ENCODE data around the gene SPEN.

SPEN gene

DNA sequence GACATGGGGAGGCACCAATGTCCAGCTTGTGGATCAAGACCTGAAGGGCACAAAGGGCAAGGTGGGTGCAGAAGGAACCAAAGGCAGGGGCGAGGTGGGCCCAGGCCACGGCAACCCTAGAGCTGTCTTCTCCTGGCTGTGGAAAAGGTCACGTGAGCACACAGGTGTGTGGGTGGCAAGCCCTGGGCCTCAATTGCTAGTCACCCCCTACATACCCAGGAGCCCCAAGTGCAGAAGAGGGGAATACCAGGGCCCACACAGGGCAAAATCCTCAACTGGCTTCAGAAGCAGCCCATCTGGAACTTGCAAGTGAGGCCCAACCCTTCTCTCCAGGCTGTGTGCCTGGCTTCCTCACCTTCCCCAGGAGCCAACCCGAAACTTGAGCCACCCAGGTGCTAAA is 102.8 kb downstream of the SPEN start:
- no peak for DNase-seq

DNA sequence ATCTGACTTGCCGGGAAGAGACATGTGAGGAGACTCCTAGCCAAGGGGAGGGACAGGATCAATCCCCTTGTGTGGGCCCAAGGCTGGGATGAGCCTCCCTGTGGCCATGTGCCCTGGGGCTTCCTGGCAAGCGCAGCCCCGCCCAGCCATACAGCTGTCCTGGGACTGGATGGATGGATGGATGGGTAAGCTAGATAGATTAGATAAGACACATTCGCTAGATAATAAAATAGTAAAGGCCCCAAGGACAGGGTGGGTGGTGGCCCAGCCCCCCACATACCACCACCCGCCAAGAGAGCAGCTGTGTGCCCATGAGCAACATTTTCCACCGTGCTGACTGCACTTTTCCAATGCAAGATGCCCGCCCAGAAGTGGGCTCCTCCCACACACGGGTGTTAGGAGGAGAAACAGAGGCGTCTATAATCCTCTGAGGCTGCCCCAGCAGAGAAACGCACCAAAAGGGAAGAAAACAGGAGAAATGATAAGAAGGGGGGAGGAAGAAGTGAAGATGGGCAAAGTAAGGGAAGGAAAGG is 103.3 kb downstream of the SPEN start:
- peak; percentile 80 for DNase-seq

DNA sequence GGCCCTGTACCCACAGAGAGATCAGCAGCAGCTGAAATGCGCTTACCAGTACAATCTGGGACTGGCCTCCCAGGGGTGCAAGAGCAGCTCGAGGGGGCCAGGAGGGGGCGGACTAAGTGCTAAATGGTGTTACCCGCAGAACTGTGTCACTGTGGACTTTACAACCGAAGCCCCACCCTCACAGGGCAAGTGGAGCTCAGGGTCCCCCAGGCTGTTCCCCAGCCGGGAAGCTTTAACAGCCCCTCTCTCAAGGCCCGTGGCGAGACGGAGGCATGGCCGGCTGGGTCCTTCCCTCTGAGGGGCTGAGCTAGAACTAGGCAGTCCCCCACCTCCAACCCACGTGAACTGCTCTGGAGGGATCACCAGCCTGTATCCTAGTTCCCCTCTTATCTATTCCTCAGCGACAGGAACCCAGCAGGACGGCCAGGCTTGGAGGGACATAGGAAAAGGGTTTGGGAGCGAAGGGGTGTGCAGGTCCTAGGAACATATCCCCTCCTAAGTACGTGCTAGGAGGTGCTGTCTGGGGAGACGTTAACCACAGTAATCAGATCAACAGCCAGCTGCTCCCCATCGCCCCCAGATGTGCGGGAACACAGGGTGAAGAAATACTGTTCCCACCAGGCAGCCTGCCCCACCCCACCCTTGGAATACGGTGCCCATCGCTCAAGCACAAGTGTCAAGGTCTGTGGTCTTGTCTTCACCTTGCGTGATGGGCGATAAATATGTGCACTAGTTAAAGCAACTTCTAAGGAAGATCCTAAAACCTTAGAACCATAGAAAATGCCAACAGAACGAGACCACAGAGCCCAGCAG is 104.0 kb downstream of the SPEN start:
- DNase-seq: no peak

DNA sequence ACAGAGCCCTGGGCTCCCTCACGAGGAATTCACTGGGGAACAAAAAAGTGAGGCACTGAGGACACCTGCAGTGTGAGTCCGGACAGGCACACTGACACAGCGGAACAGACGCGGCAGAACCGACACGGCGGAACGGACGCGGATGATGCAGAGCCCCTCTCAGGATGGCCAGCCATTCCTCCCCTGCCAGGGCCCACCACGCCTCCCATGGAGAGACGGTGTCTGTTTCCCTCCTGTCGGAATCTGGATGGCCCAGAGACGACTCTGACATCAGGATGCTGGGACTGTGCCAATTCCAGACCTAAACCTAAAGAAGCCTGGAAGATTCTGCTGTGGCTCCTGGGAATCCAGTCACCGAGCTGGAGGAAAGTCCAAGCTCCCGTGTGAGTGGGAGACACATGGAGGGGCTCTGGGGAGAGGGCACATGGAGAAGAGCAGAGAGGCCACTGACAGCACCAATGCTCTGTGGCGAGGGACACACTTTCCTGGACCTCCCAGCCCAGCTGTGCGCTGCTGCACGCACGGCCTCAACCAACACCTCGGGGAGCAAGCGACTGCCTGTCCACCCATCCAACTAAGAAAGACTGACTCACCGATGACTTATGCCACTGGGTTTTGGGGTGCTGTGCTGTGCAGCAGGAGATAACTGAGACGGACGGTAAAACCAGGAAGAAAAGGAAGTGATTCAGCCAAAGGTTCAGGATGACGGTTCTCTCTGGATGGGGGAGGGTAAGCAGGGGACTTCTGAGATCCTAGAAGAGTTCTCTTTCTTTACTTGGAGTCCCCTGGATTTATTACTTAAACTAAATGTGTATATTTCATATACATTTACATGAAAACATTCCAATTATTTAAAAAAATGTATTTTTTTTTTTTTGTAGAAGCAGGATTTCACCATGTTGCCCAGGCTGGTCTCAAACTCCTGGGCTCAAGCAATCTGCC is 105.1 kb downstream of the SPEN start:
- DNase-seq: no peak

DNA sequence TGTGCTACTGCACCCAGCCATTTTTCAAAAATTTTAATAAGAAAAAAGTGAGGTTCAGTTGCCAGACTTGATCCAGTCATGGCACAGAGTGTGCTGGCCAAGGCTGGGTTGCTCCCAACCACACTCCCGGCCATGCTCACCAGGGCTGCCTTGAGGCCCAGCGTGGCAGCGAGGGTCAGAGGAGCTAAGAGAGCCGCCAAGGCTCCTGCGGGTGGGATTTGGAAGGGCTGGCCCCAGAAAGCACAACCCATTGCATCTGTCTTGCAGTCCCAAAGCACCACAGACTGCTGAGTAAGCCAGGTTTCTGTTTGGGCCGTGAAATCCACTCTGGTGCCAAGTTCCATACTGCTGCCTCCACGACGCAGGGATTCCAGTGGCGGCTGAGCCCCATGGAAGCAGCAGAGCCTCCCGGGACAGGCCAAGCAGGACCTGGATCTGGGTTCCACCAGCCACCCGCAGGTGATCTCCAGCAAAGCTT is 105.8 kb downstream of the SPEN start:
- DNase-seq: peak; percentile 60

DNA sequence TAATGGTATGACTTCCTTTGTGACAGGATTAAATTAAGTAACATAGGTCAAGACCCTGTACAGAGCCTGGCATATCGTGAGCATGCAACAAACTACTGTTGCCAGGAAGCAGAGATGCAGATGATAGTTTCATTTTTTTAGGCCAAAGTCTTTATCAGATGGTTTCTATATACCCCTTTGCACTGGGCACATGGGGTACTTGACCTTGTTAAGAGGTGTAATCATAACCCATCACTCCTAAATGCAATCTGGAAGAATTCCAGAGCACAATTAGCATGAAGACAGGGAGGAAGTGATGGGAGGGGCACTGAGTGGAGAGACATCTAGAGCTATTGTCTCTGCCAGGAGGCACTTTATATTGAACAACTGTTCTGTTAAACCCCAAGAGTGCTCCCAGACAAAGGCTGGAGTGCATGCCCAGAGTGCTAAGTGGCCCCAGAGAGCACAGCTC is 106.3 kb downstream of the SPEN start:
- DNase-seq: no peak

DNA sequence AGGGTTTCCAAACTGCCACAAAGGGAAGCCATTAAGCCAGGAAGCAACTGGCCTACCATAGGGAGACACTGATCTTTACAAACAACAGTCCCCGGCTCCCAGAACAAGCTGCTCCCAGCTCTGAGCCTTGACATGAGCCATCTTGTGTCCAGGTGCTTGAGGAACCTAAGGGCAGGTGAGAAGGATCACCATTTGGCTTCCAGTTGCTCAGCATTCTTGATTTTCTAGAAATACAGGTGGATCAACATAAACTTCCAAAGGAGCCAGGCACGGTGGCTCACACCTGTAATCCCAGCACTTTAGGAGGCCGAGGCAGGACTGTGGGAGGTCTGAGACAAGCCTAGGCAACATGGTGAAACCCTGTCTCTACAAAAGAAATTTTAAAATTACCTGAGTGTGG is 106.8 kb downstream of the SPEN start:
- DNase-seq: no peak

DNA sequence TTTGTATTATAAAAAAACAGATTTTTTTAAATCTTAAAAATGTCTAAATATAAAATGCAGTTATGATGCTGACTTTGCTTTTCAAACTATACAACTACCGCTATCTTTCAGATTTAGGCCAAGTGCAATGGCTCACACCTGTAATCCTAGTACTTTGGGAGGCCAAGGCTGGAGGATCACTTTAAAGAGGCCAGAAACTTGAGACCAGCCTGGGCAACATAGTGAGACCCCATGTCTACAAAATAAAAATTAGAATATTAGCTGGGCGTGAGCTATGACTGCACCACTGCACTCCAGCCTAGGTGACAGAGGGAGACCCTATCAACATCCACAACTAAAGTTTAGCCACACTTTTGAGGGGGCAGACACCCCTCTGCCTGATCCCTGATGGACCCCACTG is 108.0 kb downstream of the SPEN start:
- DNase-seq: no peak

DNA sequence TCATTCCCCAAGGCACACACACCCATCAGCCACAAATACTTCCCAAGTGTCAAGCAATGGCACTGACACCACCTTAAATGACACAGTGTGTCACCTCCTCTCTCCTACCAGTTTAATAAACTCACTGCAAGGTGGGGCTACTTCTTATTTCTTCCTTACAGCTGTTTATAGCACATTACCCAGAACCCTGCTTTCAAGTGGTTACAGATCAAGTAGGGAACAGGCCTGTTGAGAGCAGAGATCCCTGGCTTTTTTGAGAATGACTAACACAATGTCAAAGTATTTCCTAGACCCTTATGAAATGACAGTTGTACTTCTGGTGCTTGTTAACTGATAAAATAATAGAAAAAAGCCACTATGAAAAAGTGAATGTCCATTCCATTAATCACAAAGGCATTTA is 108.6 kb downstream of the SPEN start:
- no peak for DNase-seq

DNA sequence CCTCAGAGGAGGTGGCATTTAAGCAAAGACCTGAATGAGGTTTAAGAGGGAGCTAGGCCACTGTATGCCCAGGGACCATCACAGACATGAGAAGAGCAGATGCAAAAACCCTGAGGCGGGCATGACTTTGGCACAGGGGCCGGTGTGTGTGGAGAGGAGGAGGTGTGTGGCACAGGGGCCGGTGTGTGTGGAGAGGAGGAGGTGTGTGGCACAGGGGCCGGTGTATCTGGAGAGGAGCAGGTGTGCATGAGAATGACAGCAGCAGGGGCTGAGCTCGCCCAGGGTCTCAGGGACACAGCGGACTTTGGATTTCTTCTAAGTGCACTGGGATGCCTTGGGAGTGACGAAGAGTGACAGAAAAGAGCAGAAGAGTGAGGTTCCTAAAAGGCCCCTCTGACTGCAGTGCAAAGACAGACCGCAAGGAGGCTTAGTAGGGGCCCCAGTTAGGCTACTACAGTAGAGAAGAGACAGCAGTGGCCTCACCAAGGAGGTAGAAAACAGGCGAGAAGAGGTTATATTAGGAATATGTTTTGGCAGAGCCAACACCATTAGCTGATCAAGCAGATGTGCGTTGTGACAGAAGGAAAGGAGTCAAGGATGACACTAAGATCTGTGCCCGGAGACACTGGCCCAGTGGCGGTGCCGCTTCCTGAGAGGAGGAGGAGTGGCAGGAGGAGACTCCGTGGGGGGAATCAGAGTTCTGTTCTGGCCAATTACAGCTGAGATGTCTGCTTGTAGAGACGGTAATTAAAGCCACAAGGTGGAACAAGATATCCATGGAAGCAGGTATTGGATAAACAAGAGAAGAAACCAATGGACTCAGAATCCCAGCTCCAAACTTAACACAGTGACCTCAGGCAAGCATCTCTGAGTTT is 110.0 kb downstream of the SPEN start:
- no peak for DNase-seq

DNA sequence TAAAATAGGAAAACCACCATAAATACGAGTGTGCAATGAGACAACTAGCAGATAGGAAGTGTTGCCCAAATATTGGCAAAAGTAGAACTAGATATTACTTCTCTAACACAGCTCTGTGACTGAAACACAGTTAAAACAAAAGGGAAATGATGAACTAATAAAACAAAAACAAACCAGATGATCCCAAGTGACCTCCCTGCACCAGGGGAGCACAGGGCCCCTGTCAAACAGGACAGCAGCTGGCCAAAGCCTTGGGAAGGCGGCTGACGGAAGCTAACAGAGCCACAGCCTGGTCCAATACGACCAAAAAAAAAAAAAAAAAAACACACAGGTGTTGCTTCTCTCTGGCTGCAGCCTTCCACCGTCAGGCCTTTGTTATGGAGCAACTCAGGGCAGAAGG is 110.6 kb downstream of the SPEN start:
- no peak for DNase-seq

DNA sequence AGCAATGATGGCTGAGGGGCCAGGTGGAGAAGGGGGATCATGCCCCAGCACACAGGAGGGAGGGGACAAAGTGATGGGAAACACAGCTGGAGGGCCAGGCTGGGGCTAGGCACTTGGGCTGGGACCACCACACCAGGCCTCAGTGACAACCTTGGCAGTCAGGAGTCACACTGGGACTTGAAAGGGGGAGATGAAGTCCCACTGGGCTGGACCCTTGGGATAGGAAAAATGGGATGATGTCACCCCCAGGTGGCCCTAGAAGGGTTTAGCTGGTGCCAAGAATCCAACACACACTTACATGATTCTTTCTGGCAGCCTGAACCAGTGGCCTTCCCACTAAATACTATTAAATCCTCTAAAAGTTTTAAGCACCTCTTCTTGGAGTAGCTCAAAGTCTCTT is 111.3 kb downstream of the SPEN start:
- DNase-seq: no peak

DNA sequence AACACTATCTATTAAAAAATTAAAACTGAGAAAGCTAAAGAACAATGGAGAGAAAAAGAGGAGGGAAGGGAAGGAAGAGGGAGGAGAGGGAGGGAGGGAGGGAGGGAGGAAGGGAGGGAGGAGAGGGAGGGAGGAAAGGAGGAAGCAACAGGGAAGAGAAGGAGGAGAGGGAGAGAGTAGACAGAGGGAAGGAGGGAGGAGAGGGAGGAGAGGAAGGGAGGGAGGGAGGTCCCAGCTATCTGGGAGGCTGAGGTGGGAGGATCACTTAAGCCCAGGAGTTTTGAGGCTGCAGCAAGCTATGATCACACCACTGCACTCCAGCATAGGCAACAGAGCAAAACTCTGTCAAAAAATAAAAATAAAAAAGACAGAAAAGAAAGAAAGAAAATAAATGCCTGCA is 111.9 kb downstream of the SPEN start:
- DNase-seq: no peak

DNA sequence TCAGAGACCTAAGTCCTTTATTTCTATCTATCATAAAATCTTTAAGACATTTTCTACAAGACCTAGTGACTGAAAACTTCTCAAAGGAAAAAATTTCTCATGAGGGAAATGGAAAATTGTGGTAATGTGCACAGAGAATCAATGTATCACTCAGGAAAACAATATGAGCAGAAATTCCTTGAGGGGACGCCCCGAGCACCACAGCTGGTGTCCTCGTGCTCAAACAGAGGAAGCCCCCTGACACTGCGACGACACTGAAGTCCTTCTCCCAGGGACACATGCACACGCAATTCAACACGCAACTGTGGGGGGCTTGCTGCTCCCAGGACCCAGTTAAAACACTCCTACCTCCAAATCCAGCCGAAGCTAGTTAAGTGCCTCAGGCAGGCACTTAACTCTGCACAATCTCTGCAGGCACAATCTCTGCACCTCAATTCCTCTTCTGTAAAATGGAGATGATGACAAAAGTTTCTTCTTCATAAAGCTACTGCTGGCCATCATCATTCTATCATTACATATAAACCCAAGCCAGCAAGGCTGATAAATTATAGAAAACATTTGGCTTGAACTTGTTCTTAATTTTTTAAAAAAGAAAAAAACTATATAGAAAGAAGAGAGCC is 112.4 kb downstream of the SPEN start:
- no peak for DNase-seq

DNA sequence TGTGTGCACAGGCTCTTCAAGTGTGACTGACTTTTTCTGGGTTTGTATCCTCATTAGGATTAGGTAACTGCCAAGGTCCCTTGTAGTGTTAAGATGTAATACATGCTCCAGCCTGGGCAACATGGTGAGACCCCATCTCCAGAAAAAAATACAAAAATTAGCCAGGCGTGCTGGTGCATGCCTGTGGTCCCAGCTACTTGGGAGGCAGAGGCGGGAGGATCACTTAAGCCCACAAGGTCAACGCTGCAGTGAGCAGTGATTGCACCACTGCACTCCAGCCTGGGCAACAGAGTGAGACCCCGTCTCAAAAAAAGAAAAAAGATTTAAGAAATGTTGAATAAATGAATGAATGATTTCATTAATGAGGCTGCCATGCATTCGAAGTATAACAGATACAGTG is 113.3 kb downstream of the SPEN start:
- DNase-seq: no peak

DNA sequence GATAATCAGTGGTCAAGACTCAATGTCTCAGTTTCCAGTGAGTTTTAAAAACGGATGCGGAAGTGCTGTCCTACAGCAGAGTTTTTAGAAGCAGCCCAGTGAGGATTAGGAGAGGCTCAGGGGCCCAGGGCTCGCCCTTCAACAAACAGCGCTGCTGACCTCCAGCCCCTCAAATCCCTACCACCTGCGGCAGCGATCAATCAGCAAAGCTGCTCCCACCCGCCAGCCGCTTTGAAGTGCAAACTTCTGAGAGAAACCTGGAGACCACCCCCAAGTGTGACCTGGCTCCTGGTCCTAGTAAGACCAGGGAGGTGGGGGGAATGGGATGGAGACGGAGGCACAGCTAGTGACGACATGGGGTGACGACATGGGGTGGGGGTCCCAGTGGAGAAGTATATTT is 114.0 kb downstream of the SPEN start:
- DNase-seq: no peak

DNA sequence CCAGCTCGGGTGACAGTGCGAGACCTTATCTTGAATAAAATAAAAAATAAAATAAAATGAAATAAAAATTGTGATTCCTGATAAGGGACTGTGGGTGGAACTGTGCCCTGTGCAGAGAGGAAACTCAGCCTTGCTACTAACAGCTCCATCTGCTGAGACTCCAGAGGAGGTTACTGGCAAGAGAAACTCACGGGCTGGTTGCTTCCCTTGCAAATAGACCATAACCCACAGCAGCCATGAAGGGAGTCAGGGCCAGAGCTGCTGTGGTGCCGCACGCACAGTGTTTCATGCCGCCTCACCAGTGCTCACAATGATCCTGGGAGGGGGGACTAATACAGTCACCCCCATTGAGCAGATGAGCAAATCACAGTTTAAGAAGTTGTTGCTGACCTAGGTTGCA is 114.7 kb downstream of the SPEN start:
- no peak for DNase-seq

DNA sequence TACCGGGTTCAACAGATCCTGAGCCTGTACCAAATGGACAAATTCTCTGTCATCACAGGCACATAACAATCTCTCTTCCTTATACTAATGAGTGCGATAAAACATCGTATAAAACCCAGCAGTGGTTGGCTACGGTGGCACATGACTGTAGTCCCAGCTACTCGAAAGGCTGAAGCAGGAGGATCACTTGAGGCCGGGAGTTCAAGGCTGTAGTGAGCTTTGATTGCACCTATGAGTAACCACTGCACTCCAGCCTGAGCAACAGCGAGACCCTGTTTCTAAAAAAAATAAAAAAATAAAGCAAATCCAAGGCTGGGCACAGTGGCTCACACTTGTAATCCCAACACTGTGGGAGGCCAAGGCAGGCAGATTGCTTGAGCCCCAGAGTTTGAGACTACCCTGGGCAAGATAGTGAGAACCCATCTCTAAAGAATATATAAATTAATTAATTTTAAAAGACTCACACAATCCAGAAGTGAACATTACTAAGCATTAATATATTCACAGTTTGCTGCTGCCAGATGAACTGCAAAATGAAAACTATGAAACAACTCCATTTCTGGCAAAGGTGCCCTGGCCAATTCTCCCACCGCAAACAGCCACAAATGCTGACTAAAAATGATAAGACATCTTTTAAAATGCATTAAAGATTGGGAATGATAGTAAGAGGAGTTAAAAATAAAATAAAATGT is 115.3 kb downstream of the SPEN start:
- no peak for DNase-seq

DNA sequence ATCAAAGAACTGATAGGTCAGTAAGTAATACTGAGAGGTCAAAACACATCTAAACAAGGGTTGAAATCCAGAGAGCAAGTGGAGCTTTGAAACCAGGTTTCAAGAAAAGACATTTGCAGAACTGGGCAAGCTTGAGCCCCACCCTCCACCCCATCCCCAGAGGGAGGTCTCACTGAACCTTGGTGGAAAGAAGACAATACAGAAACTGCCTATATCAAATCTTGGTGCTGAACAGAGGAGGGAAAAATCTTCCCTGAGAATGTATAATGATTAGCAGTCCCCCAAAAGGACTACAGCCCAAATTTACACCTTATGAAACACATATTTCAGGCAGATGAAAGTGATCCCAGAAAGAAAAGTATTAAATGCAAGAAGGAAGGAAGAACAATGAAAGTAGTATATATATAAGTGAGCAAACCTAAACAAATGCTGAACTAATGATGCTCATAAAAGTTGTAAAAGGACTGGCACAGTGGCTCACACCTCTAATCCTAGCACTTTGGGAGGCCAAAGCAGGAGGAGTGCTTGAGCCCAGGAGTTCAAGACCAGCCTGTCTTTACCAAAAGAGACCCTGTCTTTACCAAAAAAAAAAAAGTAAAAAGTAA is 116.0 kb downstream of the SPEN start:
- DNase-seq: no peak

DNA sequence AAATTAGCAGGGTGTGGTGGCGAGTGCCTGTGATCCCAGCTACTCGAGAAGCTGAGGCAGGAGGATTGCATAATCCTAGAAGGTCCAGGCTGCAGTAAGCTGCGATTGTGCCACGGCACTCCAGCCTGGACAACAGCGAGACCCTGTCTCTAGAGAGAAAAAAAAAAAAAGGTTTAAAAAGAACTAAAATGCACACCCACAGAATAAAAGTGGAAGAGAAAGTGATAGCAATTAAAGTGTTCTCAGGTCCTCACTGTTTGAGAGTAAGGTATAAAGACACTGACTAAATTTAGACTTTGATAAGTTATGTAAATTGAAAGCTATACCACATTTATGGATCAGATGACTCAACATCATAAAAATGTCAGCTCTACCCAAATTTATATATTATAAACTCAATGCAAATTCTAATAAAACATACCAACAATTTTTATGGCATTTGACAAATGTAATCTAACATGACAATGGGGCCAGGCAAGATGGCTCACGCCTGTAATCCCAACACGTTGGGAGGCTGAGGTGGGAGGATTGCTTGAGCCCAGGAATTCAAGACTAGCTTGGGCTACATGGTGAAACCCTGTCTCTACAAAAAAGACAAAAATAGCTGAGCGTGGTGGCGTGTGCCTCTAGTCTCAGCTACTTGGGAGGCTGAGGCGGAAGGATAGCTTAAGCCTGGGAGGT is 116.6 kb downstream of the SPEN start:
- no peak for DNase-seq

Measured in femur (tissue), 1 donor.